Measurements from ENCODE around the gene TRAFD1.

DNA sequence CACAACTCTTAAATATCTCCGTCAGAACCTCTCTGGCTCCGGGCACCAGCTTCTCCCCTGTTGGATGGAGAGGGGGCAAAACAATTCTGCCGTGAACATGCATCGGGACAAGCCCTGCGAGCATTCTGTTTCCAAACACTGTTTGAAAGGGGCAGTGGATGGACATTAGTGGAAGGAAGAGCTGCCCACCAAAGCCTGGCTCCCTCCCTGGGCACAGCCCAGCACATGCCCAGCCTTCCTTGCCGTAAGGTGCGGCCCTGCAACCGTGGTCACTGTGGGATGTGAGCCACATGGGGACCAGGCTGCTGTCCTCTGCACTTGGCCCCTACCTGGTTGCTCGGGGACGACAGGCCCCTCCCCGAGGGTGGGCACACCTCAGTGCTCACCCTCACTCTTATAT is 54.0 kb downstream of the TRAFD1 start:
- TF ChIP-seq, protein P1, sequence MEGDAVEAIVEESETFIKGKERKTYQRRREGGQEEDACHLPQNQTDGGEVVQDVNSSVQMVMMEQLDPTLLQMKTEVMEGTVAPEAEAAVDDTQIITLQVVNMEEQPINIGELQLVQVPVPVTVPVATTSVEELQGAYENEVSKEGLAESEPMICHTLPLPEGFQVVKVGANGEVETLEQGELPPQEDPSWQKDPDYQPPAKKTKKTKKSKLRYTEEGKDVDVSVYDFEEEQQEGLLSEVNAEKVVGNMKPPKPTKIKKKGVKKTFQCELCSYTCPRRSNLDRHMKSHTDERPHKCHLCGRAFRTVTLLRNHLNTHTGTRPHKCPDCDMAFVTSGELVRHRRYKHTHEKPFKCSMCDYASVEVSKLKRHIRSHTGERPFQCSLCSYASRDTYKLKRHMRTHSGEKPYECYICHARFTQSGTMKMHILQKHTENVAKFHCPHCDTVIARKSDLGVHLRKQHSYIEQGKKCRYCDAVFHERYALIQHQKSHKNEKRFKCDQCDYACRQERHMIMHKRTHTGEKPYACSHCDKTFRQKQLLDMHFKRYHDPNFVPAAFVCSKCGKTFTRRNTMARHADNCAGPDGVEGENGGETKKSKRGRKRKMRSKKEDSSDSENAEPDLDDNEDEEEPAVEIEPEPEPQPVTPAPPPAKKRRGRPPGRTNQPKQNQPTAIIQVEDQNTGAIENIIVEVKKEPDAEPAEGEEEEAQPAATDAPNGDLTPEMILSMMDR (IDR thresholded peaks at IDR 0.05; ENCODE audit: insufficient read depth, low read length, poor library complexity, severe bottlenecking) = no peak
- no peak for TF ChIP-seq EZH2phosphoT487 (conservative IDR thresholded peaks at IDR 0.05; ENCODE audit: low read length)

All from SU-DHL-6 (cell line).